Upper lobe of right lung (tissue), 1 donor: ENCODE measurements around the gene EMILIN2. TPM values are rescaled to one million over a fixed set of nuclear protein-coding genes. Genes with fewer than 3 reads are reported as not detected.
A peak's percentile ranks its signal among the peaks of the same experiment; 100 is the strongest.

ENCODE experiments used
- ATAC-seq: fragments of 200-7000 bp; cut with Tn5 transposase; one replicate; pipeline ENCODE4 v1.9.1; 2020; ENCODE audit warnings: mild to moderate bottlenecking, moderate library complexity
- DNase-seq: peaks from one replicate; pipeline ENCODE4 v3.0.0-alpha.2; 2020
- H3K27ac ChIP-seq: fragments of 200-600 bp; one replicate; pipeline ENCODE4 v1.8.0; 2022
- H3K27me3 ChIP-seq: fragments of 200-600 bp; one replicate; pipeline ENCODE4 v1.8.0; 2022; ENCODE audit warnings: mild to moderate bottlenecking
- H3K36me3 ChIP-seq: fragments of 200-600 bp; one replicate; pipeline ENCODE4 v1.8.0; 2022
- H3K4me1 ChIP-seq: fragments of 200-600 bp; one replicate; pipeline ENCODE4 v1.8.0; 2022
- H3K4me3 ChIP-seq: fragments of 200-600 bp; one replicate; pipeline ENCODE4 v1.8.0; 2022; ENCODE audit warnings: mild to moderate bottlenecking
- H3K9me3 ChIP-seq: fragments of 200-600 bp; one replicate; pipeline ENCODE4 v1.8.0; 2022
- CTCF ChIP-seq: fragments of 200-600 bp; IDR thresholded peaks from one replicate; pipeline ENCODE4 v1.8.0; 2022; ENCODE audit warnings: antibody characterized with exemption
- intact Hi-C: fragments of 100-400 bp; cut with DNase I; formaldehyde crosslinking; loops from one replicate; pipeline ENCODE4 v1.11.0; 2022
- total RNA-seq: library from RNA; stranded (reverse); fragmentation: NEBNext Ultra II Directional; extraction: Animal tissue kit (Norgen Biotek cat#: 25700); gene quantifications from one replicate; pipeline ENCODE4 v1.2.1, GENCODE V29; 2021
- donor health status: DM: no; HTN: yes; CAD: no; lungs with severe emphysema.

The EMILIN2 gene
- total RNA-seq, 1 donor from 2014 or later: 35.2 TPM

DNA sequence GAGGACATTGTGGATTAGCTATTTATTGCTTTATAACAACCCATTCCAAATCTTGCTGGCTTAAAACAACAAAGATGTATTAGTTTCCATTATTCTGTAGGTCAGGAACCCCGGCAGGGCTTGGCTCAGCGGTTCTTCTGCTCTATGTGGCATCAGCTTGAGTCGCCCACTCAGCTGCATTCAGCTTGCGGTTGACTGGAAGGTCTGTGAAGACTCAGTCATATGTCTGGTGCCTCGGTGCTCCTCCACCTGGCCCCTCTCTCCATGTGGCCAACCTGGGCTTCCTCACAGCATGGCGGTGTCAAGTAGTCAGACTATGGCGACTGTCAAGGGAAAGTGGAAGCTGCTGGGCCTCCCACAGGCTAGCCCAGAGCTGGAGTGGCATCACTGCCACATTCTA, 48.6 kb downstream of the EMILIN2 start:
- ATAC-seq (no peak), DNase-seq (no peak)
- H3K4me3 ChIP-seq: no peak overlapping the region
- no peaks in the 10 kb centered on the region for H3K9me3 ChIP-seq
- no peaks in the 10 kb centered on the region for H3K27me3 ChIP-seq
- H3K36me3 ChIP-seq: no peaks in the 10 kb centered on the region
- TF ChIP-seq CTCF: no peak
- intact Hi-C loops: no loop called here
- no peak overlapping the region for H3K27ac ChIP-seq
- peaks cover 9% of the 10 kb centered on the region for H3K4me1 ChIP-seq

- H3K9me3 ChIP-seq: no peaks in the 10 kb centered on the region
Observed at GRCh38 chr18:2896990-2897389, 50.2 kb downstream of the EMILIN2 start.

GRCh38 chr18:2897448-2898185, 50.8 kb downstream of the EMILIN2 start:
- DNase-seq (no peak), ATAC-seq (no peak)
- no peak overlapping the region for H3K27ac ChIP-seq
- peaks cover 9% of the 10 kb centered on the region for H3K4me1 ChIP-seq
- TF ChIP-seq CTCF: no peak
- no peaks in the 10 kb centered on the region for H3K27me3 ChIP-seq
- H3K36me3 ChIP-seq: no peaks in the 10 kb centered on the region
- intact Hi-C loops: no loop called here
- H3K9me3 ChIP-seq: no peaks in the 10 kb centered on the region
- no peak overlapping the region for H3K4me3 ChIP-seq

More at GRCh38 chr18:2896990-2897389, 50.2 kb downstream of the EMILIN2 start:
- TF ChIP-seq CTCF: no peak
- Histone ChIP-seq H3K36me3 (no peaks in the 10 kb centered on the region), H3K4me3 (no peak overlapping the region), H3K27me3 (no peaks in the 10 kb centered on the region), H3K27ac (no peak overlapping the region), H3K4me1 (peaks cover 9% of the 10 kb centered on the region)
- intact Hi-C loops: no loop called here
- DNase-seq (no peak), ATAC-seq (no peak)

DNA sequence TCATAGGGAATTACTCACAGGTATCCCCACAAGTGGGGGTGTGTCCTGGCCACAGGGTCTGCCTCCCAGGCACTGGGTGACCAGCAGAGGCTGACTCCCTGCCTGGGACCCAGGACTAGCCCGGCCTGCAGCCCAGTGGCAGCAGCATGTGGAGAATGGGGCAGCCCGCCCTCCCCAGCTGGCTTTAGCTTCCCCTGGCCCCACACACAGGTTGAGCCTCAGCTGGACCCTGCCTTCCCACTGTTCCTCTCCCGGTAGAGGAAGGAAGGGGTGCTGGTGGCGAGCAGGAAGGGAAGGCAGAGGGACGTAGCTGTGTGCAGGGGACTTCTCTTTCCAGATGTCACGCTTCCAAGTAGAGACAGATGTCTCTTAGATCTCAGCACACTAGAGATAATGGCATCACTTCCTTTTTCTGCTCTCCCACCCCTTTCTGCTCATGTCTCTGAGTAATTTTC, 51.4 kb downstream of the EMILIN2 start:
- Histone ChIP-seq H3K4me1 (peaks cover 9% of the 10 kb centered on the region), H3K27ac (no peak overlapping the region), H3K27me3 (no peaks in the 10 kb centered on the region), H3K36me3 (no peaks in the 10 kb centered on the region), H3K9me3 (no peaks in the 10 kb centered on the region), H3K4me3 (no peak overlapping the region)
- DNase-seq: no peak
- no peak for TF ChIP-seq CTCF
- intact Hi-C loops: no loop called here
- peak; percentile 83 for ATAC-seq

DNA sequence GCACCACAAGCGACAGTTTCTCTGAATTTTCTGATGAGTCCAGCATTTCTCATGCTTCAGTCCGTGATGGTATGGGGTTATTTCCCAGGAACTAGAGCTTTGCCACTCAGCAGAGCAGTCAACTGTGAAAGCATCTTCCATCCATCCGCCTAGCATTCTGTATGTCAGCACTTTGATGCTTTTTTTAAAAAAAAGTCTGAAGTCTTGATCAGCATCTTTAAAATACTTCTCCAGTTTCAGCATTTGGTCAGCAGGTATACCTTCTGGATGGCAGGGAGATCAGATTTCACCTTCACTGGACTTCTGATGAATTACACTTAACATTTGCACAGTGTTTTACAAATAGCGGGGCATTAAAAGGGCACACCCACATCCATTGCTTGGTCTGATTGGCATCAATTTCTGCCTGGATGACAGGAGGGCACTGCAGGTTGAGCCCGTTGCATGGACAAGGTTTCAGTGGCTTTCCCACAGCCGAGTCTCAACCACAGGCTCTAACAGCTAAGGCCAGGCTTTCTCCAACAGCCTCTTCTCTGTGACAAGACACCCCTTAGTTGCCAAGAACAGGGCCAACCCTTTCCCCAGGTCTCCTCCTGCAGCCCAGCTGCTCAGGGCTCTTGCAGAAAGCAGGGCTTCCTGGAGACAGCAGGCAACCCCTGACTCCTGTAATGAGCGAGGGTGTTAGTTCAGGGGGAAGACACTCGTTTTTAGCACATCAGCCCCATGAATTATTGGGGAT, 54.0 kb downstream of the EMILIN2 start:
- H3K4me1 ChIP-seq: peaks cover 15% of the 10 kb centered on the region
- intact Hi-C loops: no loop called here
- no peak for TF ChIP-seq CTCF
- H3K4me3 ChIP-seq: no peak overlapping the region
- no peaks in the 10 kb centered on the region for H3K27me3 ChIP-seq
- H3K9me3 ChIP-seq: no peaks in the 10 kb centered on the region
- no peak overlapping the region for H3K27ac ChIP-seq
- ATAC-seq: no peak
- H3K36me3 ChIP-seq: no peaks in the 10 kb centered on the region
- no peak for DNase-seq
